ENCODE measurements around the gene KLK11. TPM values are rescaled to one million over a fixed set of nuclear protein-coding genes. Genes with fewer than 3 reads are reported as not detected.

KLK11 gene
- total RNA-seq, 2 donors from 2014 or later: 0.29 to 2.5 TPM

DNA sequence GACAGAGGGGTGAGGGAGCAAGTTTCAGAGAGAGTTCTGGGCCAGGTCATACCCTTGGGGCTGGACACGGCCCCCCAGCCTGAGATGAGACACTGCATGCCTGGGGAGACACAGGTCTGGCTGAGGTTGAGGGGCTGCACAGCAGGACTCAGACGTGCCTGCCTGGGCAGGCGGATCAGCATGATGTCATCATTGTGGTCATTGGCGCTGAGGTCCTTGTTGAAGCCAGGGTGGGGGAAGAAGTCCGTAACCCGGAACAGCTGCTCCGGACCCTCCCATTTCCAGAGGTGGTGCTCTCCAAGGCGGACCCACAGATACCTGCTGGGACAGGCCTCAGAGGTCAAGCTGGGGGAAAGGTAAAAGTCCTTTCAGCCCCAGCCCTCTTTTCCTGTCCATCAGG is 20.0 kb downstream of the KLK11 start:
- no peaks in the 10 kb centered on the region for H3K9me3 ChIP-seq (ENCODE audit: control insufficient read depth, low read length)
- H3K27me3 Mint-ChIP-seq (ENCODE audit: insufficient read depth): peaks cover 68% of the 10 kb centered on the region
- no peak for DNase-seq
- no peak overlapping the region for H3K27ac Mint-ChIP-seq
- H3K4me1 Mint-ChIP-seq: peaks cover 9% of the 10 kb centered on the region
- no peaks in the 10 kb centered on the region for H3K36me3 ChIP-seq (ENCODE audit: control insufficient read depth, insufficient read depth, low read length)
- H3K4me3 Mint-ChIP-seq: no peak overlapping the region
- no peaks in the 10 kb centered on the region for H3K4me1 ChIP-seq (ENCODE audit: control insufficient read depth, insufficient read depth, low read length)
- peaks cover 17% of the 10 kb centered on the region for H3K27me3 ChIP-seq (ENCODE audit: control insufficient read depth, insufficient read depth, low read length, poor library complexity, severe bottlenecking)
- H3K9ac ChIP-seq (ENCODE audit: extremely low read depth, low read length, poor library complexity, severe bottlenecking): no peak overlapping the region
- TF ChIP-seq, protein P1, sequence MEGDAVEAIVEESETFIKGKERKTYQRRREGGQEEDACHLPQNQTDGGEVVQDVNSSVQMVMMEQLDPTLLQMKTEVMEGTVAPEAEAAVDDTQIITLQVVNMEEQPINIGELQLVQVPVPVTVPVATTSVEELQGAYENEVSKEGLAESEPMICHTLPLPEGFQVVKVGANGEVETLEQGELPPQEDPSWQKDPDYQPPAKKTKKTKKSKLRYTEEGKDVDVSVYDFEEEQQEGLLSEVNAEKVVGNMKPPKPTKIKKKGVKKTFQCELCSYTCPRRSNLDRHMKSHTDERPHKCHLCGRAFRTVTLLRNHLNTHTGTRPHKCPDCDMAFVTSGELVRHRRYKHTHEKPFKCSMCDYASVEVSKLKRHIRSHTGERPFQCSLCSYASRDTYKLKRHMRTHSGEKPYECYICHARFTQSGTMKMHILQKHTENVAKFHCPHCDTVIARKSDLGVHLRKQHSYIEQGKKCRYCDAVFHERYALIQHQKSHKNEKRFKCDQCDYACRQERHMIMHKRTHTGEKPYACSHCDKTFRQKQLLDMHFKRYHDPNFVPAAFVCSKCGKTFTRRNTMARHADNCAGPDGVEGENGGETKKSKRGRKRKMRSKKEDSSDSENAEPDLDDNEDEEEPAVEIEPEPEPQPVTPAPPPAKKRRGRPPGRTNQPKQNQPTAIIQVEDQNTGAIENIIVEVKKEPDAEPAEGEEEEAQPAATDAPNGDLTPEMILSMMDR (conservative IDR thresholded peaks at IDR 0.05): no peak
- WGBS, 2 experiments (ENCODE audit: insufficient coverage in 1 of 2, insufficient read length in 1 of 2): 65 to 72% methylated on average over 6 to 8 of the region's 8 CpGs
- H3K27ac ChIP-seq (ENCODE audit: low read depth, low read length): no peak overlapping the region
- H3K9me3 Mint-ChIP-seq: no peaks in the 10 kb centered on the region
- H3K36me3 Mint-ChIP-seq (ENCODE audit: low read depth): no peaks in the 10 kb centered on the region
- H3K4me3 ChIP-seq (ENCODE audit: low read length): no peak overlapping the region

DNA sequence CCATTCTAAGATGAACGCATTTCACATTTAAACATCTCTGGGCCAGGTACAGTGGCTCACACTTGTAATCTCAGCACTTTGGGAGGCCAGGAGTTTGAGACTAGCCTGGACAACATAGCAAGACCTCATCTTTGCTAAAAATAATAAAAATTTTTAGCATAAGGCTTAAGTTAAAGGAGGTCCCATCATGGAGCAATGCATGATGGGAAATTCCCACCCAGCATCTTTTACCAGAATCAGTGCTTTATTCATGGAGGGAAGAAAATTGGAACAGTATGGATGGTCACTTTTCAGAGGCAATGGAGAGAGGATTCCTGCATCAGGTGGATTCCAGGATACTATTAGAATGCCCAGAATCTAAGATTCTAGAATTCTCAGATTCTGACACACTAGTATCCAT is 21.2 kb downstream of the KLK11 start:
- Histone ChIP-seq H3K9ac (ENCODE audit: extremely low read depth, low read length, poor library complexity, severe bottlenecking) (no peak overlapping the region), H3K4me1 (ENCODE audit: control insufficient read depth, insufficient read depth, low read length) (no peaks in the 10 kb centered on the region), H3K27me3 (ENCODE audit: control insufficient read depth, insufficient read depth, low read length, poor library complexity, severe bottlenecking) (peaks cover 17% of the 10 kb centered on the region), H3K4me3 (ENCODE audit: low read length) (no peak overlapping the region), H3K36me3 (ENCODE audit: control insufficient read depth, insufficient read depth, low read length) (no peaks in the 10 kb centered on the region), H3K9me3 (ENCODE audit: control insufficient read depth, low read length) (no peaks in the 10 kb centered on the region), H3K27ac (ENCODE audit: low read depth, low read length) (no peak overlapping the region)
- DNase-seq: no peak
- Mint-ChIP-seq H3K27ac (no peak overlapping the region), H3K36me3 (ENCODE audit: low read depth) (no peaks in the 10 kb centered on the region), H3K27me3 (ENCODE audit: insufficient read depth) (peaks cover 65% of the 10 kb centered on the region), H3K9me3 (no peaks in the 10 kb centered on the region), H3K4me3 (no peak overlapping the region), H3K4me1 (peaks cover 14% of the 10 kb centered on the region)
- whole genome bisulfite sequencing, 2 experiments (ENCODE audit: insufficient coverage in 1 of 2, insufficient read length in 1 of 2): 77 to 97% methylated on average over 1 of the region's 1 CpG
- TF ChIP-seq, protein P1 (conservative IDR thresholded peaks at IDR 0.05): no peak

DNA sequence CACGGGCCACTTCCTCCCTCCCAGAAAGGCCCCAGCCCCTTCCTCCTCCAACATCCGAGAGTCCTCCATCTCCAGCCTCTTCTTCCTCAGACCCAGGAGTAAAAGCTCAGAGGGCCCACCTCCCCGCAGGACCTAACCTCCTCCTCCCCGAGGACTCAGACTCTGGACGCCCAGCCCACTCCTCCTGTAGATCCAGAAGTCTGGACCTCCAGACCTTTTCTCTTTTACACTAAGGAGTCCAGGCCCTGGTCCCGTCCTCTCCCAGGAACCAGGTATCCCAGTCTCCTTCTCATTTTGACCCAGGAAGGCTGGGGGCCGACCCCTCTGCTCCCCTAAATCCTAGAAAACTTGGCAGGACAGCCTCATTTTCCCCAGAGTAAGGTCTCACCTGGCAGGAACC is 23.1 kb downstream of the KLK11 start:
- TF ChIP-seq, protein P1 (conservative IDR thresholded peaks at IDR 0.05): no peak
- WGBS, 2 experiments (ENCODE audit: insufficient coverage in 1 of 2, insufficient read length in 1 of 2): 82 to 96% methylated on average over 4 to 7 of the region's 7 CpGs
- H3K27me3 ChIP-seq (ENCODE audit: control insufficient read depth, insufficient read depth, low read length, poor library complexity, severe bottlenecking): peaks cover 12% of the 10 kb centered on the region
- DNase-seq: no peak
- no peaks in the 10 kb centered on the region for H3K4me1 ChIP-seq (ENCODE audit: control insufficient read depth, insufficient read depth, low read length)
- no peak overlapping the region for H3K4me3 ChIP-seq (ENCODE audit: low read length)
- Mint-ChIP-seq H3K27me3 (ENCODE audit: insufficient read depth) (peaks cover 57% of the 10 kb centered on the region), H3K4me1 (peaks cover 14% of the 10 kb centered on the region), H3K9me3 (no peaks in the 10 kb centered on the region), H3K4me3 (no peak overlapping the region), H3K27ac (no peak overlapping the region), H3K36me3 (ENCODE audit: low read depth) (no peaks in the 10 kb centered on the region)
- no peaks in the 10 kb centered on the region for H3K9me3 ChIP-seq (ENCODE audit: control insufficient read depth, low read length)
- no peak overlapping the region for H3K27ac ChIP-seq (ENCODE audit: low read depth, low read length)
- no peaks in the 10 kb centered on the region for H3K36me3 ChIP-seq (ENCODE audit: control insufficient read depth, insufficient read depth, low read length)
- H3K9ac ChIP-seq (ENCODE audit: extremely low read depth, low read length, poor library complexity, severe bottlenecking): no peak overlapping the region

Data from endodermal cell (in vitro differentiated cells).